GM19452 (cell line): ENCODE data around the gene RTN4RL2.

Source experiments
- ATAC-seq: cut with Tn5 transposase; IDR thresholded peaks from one replicate; pipeline ENCODE4 v1.9.1; 2021; ENCODE audit not compliant: unreplicated experiment

The RTN4RL2 gene

DNA sequence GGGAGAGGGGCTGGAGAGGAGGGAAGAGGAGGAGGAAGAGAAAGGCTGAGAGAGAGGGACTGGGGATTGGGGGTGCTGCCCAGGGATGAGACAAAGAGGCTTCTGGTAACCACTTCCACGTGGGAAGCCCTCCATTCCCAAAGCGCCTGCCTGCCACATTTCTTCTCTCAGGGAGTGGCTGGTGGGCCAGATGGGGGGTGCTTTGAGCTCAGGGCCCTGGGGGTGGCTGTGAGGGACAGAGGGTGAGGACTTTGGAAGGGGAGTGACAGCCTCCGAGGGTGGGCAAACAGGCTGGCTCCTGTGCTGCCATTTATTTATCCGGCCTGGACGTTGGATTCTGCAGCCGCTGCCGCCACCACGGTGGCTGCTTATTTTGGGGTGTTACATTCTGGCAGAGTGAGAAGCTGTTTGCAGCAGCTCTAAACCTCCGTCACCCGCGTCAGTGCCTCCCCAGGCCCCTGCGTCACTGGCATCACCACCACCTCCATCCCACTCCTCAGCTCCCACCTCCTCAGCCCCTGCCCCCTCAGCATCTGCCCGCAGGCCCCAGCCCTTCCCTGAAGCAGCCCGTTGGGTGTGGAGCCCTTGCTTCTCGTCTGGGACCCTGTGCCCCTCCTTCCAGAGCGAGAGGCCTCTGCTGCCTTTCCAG lies 1.6 kb downstream of the RTN4RL2 start:
- no peak for ATAC-seq

DNA sequence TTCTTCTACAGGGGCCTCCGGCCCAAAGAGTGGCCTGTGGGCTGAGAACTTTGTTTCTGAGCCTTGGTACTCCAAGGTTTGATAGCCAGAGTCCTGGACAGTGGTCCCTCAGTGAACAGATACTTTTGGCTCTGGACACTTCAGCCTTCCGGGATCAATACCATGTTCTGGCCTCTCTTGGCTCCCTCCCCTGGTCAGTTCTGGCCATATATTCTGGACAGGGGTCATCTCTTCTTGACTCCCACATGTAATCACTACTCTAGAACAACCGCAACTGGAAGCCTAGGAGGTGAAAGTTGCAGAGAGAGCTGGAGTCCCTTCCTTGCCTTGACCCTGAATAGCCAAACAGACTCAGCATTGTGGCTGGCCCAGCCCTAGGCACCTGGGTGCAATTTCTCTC lies 2.3 kb downstream of the RTN4RL2 start:
- ATAC-seq = no peak

GRCh38 chr11:57463671-57464538 lies 3.6 kb downstream of the RTN4RL2 start:
- ATAC-seq = no peak

- ATAC-seq = no peak
Measured at GRCh38 chr11:57464539-57465181, 4.3 kb downstream of the RTN4RL2 start.

- ATAC-seq = no peak
Measured at GRCh38 chr11:57466680-57467079, 6.4 kb downstream of the RTN4RL2 start.

- no peak for ATAC-seq
Measured at GRCh38 chr11:57467508-57468157, 7.3 kb downstream of the RTN4RL2 start.

- ATAC-seq = no peak
Measured at GRCh38 chr11:57468276-57468675, 7.9 kb downstream of the RTN4RL2 start.

DNA sequence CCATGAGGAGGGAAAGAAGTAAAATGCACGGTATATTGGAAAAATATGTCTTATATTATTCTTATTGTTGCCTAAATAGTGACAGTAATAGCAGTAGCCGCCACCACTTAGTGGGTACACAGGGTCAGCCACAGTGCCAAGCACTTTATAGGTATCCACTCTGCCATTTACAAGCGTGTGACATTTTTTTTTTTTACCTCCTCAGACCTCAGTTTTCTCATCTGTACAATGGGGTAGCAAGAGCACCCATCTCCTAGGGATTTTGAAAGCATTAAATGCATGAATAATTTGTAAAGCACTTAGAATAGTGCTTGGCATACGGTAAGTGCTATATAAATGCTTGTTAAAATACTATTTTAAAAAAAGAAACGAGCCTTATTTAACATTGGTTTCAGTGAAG lies 8.9 kb downstream of the RTN4RL2 start:
- ATAC-seq = no peak

DNA sequence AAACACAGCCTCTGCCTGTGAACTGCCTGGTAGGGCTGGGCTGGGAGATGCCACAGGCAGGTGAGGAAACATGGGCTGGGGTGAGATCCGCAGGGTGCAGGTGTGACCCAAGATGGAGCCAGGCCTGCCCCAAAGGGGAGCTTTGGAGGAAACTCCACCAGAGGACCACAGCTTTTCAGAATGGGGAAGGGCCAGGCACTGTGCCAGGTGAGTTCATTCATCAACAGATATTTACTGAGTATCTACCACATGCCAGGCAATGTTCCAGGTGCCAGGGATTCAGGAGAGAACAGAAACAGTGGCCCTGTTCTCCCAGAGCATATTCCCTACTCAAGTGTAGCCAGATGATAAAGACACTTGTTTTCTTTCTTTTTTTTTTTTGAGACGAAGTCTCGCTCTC lies 11.2 kb downstream of the RTN4RL2 start:
- no peak for ATAC-seq

DNA sequence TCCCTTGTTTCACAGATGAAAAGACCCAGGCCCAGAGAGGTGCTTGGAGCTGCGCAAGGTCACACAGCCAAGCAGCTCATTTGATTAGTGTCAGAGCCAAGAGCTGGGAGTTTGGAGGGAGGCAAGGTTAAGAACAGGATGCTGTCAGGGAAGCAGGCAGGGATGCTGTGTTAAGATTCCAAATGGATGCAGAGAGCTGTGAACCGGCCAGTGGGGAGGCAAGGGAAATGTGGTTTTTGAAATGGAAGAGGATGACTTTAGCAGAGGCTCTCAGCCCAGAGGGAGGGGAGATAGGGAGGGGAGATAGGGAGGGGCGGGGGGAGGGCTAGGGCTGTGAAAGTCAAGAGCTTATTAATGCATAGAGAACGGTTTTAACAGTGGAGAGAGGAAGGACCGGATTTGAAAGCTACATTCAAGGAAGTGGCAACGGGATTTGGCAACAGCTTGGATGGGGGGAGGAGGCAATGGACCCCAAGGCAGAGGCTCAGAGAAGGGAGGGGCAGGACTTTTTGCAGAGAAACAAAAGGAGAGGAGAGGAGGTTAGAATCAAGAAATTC lies 13.0 kb downstream of the RTN4RL2 start:
- ATAC-seq = no peak

DNA sequence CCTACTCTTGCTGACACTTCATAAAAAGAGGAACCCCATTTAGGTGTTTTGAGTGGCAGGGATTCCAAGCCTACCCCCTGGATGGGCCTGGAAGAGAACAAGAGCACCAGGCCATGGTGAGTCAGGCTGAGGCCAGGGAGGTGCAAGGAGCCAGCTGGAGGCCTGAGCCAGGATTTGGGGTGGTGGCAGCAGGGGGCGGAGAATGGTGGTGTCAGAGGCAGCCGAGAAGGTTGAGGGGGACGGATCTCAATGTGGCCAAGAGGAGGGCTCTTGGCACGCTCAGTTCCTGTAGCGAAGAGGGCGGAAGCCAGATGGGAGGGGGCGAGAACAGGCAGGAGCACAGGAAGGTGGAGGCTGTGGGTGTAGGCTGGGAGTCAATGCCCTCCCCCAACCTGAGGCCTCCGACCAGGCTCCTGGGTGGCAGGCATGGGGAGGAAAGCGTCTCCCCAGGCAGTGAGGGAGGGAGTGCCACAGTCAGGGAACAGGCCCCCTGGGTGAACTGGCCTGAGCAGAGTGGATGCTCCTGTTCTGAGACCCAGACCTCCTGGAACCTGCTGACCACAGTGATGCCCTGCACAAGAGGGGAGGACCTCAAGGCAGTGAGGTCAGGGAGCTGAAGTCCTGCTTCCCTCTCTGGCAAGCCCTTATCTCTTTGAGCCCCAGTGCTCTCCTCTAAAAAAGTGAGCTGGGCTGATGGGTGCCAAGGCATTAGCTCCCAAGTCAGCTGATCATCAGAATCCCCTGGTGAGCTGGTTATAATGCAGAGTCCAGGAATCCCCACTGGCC lies 13.9 kb downstream of the RTN4RL2 start:
- ATAC-seq = peak; percentile 43

DNA sequence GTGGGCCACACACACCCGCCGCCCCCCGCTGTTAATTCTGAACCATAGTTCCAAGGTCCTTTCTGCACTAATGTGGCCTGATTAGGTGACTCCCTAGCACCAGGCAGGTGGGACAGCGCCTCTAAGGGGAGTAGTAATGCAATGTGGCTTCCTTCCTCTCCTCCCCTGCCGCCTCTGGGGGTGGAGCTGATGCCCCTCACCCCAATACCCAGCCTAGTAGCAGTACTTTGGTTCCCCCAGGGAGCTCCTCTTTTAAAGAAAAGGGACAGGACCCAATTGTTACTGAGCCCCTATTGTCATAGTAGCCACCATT lies 14.4 kb downstream of the RTN4RL2 start:
- no peak for ATAC-seq

DNA sequence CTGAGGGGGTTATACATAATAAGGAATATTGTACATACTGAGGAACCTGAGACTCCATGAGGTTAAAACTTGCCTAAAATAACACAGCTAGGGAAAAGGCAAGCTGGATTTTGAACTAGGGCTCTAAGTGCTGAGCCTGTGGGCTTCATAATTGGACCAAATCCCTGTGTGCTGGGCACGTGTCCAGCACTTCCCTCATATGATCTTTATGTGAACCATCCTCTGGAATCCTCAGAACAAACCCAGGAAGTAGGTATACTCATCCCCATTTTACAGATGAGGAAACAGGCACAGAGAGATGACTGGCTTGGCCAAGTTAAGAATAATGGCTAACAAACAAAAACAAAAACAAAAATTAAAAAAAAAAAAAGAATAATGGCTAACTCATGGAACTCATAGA lies 14.9 kb downstream of the RTN4RL2 start:
- no peak for ATAC-seq

- peak; percentile 27 for ATAC-seq
Measured at GRCh38 chr11:57475671-57476046, 15.3 kb downstream of the RTN4RL2 start.

GRCh38 chr11:57476047-57476756 lies 15.9 kb downstream of the RTN4RL2 start:
- ATAC-seq = peak; percentile 38

DNA sequence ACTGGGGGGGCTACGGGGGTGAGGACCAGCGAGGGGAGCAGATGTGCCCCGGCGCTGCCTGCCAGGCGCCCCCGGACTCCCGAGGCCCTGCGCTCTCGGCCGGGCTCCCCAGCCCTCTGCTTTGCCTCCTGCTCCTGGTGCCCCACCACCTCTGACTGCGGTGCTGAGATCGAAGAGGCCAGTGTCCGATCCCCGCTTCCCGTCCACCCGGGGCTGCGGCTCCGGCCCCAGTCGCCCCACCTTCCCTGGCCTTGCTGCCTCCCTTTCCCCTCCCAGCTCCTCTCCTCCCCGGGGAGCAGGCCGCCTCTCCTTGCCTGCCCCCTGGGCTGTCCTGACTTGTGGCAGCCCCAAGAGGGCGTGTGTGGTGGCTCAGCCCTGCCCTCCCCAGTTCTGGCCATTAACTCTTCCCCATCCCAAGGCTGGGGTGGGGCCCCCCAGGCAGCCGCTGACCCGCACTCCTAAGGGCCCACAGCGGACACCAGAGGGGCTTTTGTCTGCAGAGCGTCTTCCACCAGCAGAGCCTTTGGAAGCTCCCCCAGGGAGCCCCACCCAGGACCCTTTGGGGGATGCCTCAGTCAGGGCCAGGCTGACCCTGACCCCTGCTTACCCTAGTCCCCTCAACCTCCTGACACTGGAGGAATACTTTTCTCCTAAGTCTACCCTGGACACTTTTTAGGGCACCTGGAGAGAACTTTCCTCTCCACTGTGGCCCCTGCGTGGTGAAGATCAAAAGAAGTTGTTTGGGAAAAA lies 16.6 kb downstream of the RTN4RL2 start:
- peak; percentile 41 for ATAC-seq

- ATAC-seq = no peak
Measured at GRCh38 chr11:57477507-57478189, 17.3 kb downstream of the RTN4RL2 start.

DNA sequence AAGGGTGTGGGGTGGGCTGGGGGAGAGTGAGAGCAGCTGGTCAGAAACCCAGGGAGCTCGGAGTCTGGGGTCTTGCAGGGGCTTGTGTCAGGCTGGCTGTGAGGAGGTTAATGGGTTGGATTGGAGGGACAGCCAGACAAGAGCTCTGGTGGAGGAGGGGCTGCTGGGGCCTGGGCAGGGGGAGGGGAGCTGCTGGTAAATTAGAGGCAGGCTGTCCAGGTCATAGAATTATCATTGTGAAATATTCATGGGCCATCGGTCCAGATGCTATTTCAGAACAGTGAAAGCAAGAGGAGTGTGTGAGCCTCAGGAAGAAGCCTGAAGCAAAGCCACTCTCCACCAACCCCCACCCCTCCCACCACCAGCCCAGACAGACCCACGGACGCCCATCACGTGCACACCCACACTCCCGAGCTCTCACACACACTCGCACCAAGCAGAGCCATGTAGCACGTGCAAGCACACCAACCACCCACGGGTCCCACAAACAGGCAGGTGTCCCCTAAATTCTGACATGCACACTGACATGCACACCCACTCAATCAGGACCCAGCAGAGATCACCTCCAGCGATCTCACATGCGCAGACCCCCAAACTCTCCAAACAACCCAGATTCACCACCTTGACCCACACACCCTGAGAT lies 18.8 kb downstream of the RTN4RL2 start:
- ATAC-seq = no peak
